ENCODE results near the gene ATXN1. TPM values are rescaled to one million over a fixed set of nuclear protein-coding genes. Genes with fewer than 3 reads are reported as not detected.
A peak's percentile ranks its signal among the peaks of the same experiment; 100 is the strongest.

ATXN1 gene
- total RNA-seq, 4 donors from 2014 or later = 42.4 to 74.9 (median 52.1) TPM

GRCh38 chr6:16759181-16759645, 2.0 kb downstream of the ATXN1 start:
- Histone ChIP-seq H3K4me1 (peaks cover 40 to 64% (median 54%) of the 10 kb centered on the region in 4 donors), H3K27ac (replicated peaks in 1 of 4) (peak overlapping the region; percentile 99 to 100 (median 100)), H3K9me3 (no peaks in the 10 kb centered on the region), H3K27me3 (no peaks in the 10 kb centered on the region), H3K4me3 (peak overlapping the region; percentile 94 to 100 (median 96)), H3K36me3 (no peaks in the 10 kb centered on the region)
- no peak for DNase-seq (ENCODE audit: extremely low spot score)
- TF ChIP-seq POLR2A (IDR thresholded peaks at IDR 0.05; ENCODE audit: low read depth) (no peak), POLR2AphosphoS5 (IDR thresholded peaks at IDR 0.05) (no peak)
- TF ChIP-seq, protein P1, sequence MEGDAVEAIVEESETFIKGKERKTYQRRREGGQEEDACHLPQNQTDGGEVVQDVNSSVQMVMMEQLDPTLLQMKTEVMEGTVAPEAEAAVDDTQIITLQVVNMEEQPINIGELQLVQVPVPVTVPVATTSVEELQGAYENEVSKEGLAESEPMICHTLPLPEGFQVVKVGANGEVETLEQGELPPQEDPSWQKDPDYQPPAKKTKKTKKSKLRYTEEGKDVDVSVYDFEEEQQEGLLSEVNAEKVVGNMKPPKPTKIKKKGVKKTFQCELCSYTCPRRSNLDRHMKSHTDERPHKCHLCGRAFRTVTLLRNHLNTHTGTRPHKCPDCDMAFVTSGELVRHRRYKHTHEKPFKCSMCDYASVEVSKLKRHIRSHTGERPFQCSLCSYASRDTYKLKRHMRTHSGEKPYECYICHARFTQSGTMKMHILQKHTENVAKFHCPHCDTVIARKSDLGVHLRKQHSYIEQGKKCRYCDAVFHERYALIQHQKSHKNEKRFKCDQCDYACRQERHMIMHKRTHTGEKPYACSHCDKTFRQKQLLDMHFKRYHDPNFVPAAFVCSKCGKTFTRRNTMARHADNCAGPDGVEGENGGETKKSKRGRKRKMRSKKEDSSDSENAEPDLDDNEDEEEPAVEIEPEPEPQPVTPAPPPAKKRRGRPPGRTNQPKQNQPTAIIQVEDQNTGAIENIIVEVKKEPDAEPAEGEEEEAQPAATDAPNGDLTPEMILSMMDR (IDR thresholded peaks at IDR 0.05) = no peak
- intact Hi-C loops (cut with DNase I) = no loop called here
- 1% methylated on average over 8 of the region's 8 CpGs for WGBS

DNA sequence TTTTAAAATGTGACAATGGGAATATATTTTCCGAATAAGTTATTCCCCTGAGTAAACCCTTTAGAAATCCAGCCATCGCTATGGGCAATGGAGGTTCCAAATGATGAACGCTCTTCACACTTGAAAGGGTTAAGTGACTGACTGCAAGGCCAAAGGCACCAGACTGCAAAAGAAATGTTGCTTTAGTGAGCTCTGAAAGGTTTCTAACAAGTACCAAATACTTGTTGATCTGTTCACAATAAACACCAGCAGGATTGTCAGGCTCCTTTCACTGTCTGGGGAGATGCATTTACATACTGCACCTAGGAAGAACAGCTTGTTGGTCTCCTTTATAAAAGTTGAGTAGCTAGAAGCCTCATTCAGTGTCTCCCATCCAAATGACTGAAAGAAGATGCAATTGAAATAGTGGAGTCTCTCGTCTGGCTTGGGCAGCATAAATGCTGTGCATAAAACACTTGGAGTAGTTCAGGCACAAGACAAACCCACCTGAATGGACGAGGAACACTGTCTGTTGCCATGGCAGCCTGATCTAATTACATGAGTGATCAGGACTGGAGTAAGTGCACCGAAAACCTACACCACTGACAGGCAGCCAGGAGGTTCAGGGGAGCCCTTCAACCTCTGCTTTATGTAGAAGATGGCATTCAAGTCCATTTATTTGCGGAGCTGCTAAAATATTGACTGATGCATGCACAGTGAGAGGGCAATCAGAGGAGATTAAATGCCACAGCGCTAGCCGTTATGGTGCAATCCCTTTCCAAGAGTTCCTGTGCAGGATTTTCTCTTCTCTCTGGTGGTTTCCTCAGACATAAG, 2.9 kb downstream of the ATXN1 start:
- H3K4me1 ChIP-seq = peaks cover 40 to 59% (median 56%) of the 10 kb centered on the region in 4 donors
- H3K4me3 ChIP-seq = peak overlapping the region; percentile 94 to 100 (median 96)
- 36% methylated on average over 9 of the region's 9 CpGs for WGBS
- TF ChIP-seq EP300 (IDR thresholded peaks at IDR 0.05) (no peak), POLR2AphosphoS5 (IDR thresholded peaks at IDR 0.05) (no peak), POLR2A (IDR thresholded peaks at IDR 0.05; ENCODE audit: low read depth) (no peak)
- TF ChIP-seq, protein P1 (IDR thresholded peaks at IDR 0.05) = no peak
- intact Hi-C loops (cut with DNase I) = no loop called here
- no peaks in the 10 kb centered on the region for H3K9me3 ChIP-seq
- DNase-seq (ENCODE audit: extremely low spot score) = no peak
- H3K27ac ChIP-seq (replicated peaks in 1 of 4) = peak overlapping the region; percentile 99 to 100 (median 100)
- H3K36me3 ChIP-seq = no peaks in the 10 kb centered on the region
- no peaks in the 10 kb centered on the region for H3K27me3 ChIP-seq

DNA sequence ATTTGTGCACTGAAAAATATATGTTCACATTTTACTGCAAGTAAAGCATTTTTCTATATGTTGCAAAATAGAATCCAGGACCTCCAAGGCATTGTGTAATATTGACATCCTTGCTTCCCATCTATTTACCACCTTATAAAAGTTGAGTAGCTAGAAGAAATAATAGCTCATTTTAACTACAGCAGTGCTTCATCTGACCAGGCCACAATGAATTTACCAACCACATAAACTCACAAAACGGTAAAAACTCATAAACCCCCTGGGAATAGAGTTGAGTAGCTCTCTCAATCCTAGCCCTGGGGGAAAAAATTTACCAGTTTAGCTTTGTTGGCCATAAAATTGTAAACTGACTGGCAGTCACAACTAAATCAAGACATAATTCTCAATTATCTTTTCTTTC, 3.9 kb downstream of the ATXN1 start:
- WGBS = 71% methylated on average over 1 of the region's 1 CpG
- no peaks in the 10 kb centered on the region for H3K36me3 ChIP-seq
- intact Hi-C loops (cut with DNase I) = no loop called here
- H3K27me3 ChIP-seq = no peaks in the 10 kb centered on the region
- H3K4me3 ChIP-seq = no peak overlapping the region
- H3K4me1 ChIP-seq = peaks cover 36 to 60% (median 58%) of the 10 kb centered on the region in 4 donors
- no peak overlapping the region for H3K27ac ChIP-seq (replicated peaks in 1 of 4)
- no peaks in the 10 kb centered on the region for H3K9me3 ChIP-seq
- no peak for TF ChIP-seq EP300 (IDR thresholded peaks at IDR 0.05)
- no peak for TF ChIP-seq POLR2AphosphoS5 (IDR thresholded peaks at IDR 0.05)
- no peak for TF ChIP-seq POLR2A (IDR thresholded peaks at IDR 0.05; ENCODE audit: low read depth)
- TF ChIP-seq, protein P1 (IDR thresholded peaks at IDR 0.05) = no peak
- DNase-seq (ENCODE audit: extremely low spot score) = no peak

DNA sequence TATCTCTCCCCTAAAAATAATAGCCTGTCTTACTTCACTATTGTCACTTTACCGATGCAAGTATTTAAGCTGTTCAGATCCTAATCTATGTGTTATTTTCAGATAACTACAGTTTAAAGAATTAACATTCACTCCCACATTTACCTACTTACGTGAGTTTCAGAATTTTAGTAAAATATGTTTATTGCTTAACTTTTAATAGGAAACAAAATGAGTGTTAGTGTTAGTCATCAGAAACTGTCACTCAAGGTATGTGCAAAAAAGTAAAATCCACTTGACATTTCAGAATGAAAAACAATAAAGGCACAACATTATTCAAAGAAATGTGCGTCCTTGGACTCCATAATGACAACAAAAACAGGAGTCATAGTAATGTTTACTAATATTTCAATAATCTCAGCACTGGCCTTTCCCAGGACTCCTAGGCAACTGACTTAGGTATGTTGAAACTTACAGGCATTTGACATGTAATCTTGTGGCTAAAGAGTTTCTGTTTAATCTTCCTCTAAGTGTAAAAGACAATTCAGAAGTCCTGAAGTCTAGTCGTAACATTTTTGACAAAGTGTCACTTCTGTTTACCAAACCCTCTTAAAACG, 4.5 kb downstream of the ATXN1 start:
- H3K27me3 ChIP-seq = no peaks in the 10 kb centered on the region
- DNase-seq (ENCODE audit: extremely low spot score) = no peak
- H3K9me3 ChIP-seq = no peaks in the 10 kb centered on the region
- WGBS = 80% methylated on average over 5 of the region's 5 CpGs
- H3K4me3 ChIP-seq = no peak overlapping the region
- H3K36me3 ChIP-seq = no peaks in the 10 kb centered on the region
- no peak overlapping the region for H3K27ac ChIP-seq (replicated peaks in 1 of 4)
- TF ChIP-seq POLR2A (IDR thresholded peaks at IDR 0.05; ENCODE audit: low read depth) = no peak
- TF ChIP-seq, protein P1 (IDR thresholded peaks at IDR 0.05) = no peak
- intact Hi-C loops (cut with DNase I) = no loop called here
- H3K4me1 ChIP-seq = peaks cover 35 to 63% (median 60%) of the 10 kb centered on the region in 4 donors
